HuH-7.5 (cell line): ENCODE data around the gene EPM2A.
"Not testable (repeated sequence)": the region's sequence is repeated elsewhere in the genome, so short reads cannot be mapped to it uniquely, and the experiment has no call there.

ENCODE experiments used
- DNase-seq: peaks from one replicate; pipeline ENCODE4 v3.0.0; 2011; ENCODE audit warnings: low spot score

Gene EPM2A

DNA sequence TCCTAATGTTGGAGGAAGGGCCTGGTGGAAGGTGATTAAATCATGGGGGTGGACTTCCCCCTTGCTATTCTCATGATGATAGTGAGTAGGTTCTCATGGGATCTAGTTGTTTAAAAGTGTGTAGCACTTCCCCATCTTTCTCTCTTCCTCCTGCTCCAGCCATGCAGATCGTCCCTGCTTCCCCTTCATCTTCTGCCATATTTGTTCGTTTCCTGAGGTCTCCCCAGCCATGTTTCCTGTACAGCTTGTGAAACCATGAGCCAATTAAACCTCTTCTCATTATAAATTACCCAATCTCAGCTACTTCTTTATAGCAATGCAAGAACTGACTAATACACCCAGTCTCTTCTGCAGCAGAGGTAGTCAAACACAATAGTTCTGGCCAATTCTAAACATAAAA, 5.4 kb downstream of the EPM2A start:
- DNase-seq, result no peak

DNA sequence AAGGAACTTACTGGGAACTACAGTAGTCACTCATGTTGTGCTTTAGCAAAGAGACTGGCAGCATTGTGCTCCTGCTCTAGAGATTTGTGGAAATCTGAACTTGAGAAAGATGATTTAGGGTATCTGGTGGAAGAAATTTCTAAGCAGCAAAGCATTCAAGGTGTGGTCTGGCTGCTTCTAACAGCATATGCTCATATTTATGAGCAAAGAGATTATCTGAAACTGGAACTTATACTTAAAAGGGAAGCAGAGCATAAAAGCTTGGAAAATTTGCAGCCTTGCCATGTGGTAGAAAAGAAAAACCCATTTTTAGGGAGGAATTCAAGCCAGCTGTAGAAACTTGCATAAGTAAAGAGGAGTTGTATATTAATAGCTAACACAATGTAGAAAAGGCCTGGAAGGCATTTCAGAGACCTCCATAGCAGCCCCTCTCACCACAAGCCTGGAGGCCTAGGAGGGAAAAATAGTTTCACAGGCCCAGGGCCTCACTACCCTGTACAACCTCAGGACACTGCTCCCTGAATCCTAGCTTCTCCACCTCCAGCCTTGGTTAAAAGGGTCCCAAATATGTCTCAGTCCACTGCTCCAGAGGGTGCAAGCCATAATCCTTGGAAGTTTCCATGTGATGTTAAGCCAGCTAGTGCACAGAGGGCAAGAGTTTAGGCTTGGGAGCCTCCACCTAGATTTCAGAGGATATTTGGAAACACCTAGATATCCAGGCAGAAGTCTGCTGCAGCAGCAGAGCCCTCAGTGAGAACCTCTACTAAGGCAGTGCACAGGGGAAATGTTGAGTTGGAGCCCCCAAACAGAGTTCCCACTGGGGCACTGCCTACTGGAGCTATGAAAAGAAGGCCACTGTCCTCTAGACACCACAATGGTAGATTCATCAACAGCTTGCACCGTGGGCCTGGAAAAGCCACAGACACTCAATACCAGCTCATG, 6.6 kb downstream of the EPM2A start:
- DNase-seq, result no peak

DNA sequence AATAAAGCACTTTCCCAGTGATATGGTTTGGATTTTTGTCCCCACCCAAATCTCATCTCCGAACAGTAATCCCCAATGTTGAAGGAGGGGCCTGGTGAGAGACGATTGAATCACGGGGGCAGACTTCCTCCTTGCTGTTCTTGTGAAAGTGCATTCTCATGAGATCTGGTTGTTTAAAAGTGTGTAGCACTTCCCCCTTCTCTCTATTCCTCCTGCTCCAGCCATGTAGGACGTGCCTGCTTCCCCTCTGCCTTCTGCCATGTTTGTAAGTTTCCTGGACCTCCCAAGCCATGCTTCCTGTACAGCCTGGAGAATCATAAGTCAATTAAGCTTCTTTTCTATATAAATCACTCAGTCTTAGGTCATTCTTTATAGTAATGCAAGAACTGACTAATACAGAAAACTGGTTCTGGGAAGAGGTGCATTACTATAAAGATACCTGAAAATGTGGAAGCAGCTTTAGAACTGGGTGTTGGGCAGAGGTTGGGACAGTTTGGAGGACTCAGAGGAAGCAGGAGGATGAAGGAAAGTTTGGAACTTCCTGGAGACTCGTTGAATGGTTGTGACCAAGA, 7.4 kb downstream of the EPM2A start:
- DNase-seq, result no peak

DNA sequence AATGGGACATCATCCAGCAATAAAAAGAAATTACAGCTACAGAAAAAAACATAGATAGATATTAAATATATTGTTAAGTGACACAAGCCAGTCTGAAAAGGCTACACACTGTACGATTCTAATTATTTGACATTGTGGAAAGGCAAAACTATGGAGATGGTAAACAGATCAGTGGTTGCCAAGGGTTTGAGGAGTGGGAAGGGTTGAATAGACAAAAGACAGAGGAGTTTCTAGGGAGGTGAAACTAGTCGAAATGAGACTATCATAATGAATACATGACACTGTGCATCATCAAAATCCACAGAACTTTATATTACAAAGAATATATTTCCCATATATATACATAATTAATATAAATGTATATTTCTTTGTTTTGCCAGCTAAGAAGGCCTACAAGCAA, 9.8 kb downstream of the EPM2A start:
- DNase-seq, result no peak

DNA sequence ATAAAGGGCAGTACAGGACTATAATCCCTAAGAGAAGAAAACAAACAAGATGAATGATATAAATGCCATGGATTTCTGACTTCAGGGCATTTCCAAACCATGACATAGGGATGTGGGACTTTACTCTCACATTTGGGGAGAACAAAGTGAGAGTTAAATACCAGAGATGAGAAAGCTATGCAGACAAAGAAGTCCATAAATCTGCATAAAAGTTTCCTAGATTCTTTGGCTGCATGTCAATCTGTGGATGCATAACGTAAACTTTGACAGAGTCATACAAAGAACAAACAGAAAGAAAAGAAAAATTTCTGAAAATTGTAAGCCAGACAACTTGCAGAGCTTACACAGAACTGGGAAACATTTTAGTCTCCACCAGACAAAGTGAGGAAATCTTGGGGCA, 11.7 kb downstream of the EPM2A start:
- no peak for DNase-seq

DNA sequence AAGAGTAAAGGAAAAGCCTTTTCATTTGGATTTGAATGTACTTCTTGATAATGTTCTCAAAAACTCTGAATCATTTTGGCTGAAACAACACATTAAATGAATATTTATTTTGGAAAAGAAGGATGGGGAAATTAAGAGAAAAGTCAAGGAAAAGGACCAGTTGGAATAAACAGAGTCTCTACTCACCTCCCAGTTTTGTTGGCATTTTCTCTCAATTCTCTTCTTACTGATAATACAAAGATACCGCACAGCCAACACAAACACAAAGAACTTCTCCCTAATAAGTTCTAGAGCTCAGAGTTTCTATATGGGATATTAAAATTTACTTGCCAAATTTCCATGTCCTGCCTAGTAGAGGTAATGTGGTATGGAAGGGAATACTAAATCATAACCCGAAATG, 13.1 kb downstream of the EPM2A start:
- no peak for DNase-seq

DNA sequence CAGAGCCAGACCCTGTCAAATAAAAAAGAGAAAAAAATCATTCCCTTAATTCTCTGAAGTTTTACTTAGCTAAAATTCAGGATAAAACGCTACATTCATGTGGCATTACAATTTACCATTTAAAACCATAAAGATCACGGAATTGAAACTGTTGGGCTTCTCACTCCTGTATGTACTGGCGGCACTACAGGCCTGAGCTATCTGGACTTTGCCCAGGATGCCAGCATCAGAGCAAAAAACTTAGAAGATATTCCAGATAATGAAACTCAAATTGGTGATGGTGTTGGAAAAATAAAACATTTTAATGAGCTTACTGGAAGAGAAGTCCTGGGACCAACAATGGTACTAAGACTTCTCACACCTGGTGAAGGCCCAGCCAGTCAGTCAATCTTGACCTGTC, 14.2 kb downstream of the EPM2A start:
- no peak for DNase-seq

DNA sequence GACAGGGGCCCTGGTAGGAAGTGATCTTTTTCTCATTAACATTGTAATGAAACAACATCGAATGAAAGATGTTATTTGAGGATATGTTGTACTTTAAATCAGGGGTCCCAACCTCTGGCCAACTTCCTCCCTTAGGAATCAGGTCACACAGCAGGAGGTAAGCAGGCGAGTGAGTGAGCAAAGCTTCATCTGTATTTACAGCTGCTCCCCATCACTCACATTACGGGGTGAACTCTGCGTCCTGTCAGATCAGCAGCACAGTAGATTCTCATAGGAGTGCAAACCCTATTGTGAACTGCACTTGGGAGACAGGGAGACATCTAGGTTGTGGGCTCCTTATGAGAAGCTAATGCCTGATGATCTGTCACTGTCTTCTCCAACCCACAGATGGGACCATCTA, 19.9 kb downstream of the EPM2A start:
- no peak for DNase-seq

DNA sequence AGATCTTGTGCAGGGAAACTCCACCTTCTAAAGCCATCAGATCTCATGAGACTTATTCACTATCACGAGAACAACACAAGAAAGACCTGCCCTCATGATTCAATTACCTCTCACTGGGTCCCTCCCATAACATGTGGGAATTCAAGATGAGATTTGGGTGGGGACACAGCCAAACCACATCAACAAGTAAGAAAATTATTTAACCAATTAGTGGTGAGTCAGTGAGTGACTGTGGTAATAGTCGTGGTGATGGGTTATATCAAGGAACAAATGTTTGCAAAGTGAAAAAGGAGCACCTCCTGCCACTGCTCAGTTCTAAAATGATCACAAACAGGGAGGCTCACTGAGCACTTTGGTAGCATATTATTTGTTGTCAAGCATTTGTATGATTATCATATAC, 20.6 kb downstream of the EPM2A start:
- no peak for DNase-seq

DNA sequence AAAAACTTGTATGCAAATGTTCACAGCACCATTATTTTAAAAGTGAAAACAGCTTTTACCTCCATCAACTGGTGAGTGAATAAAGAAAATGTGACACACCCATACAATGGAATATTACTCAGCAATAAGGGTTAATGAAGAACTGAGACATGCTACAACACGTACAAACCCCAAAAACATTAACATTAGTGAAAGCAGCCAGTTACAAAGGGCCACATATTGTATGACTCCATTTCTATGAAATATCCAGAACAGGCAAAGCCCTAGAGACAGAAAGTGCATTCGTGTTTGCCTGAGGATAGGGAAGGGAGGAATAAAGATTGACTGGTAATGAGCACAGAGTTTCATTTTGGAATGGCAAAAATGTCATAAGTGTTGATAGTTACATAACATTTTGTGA, 21.5 kb downstream of the EPM2A start:
- DNase-seq, result no peak

DNA sequence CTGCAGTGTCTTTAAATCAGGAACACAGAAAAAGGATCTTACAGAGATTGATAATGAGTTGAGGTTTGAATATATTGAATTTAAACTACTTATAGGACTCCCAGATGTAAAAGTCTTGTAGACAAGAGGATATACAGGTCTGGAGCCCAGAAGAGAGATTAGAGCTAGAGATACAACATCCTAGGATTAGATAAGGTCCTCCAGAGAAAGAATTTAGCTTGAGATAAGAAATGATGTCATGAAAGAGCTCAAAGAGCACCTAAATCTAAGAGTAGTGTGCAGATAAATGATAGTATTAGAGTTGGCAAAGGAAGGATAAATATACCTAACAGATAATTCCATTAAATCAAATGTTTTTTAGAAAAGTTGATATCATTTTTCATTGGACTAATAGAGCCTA, 23.9 kb downstream of the EPM2A start:
- DNase-seq, result no peak

DNA sequence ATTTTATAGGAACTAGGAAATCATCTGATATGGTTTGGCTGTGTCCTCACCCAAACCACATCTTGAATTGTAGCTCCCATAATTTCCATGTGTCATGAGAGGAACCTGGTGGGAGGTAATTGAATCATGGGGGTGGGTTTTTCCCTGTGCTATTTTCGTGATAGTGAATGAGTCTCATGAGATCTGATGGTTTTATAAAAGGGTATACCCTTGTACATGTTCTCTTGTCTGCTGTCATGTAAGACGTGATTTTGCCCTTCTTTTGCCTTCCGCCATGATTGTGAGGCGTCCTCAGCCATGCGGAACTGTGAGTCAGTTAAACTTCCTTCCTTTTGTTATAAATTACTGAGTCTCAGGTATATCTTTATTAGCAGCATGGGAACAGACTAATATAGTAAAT, 27.9 kb downstream of the EPM2A start:
- DNase-seq, result no peak

DNA sequence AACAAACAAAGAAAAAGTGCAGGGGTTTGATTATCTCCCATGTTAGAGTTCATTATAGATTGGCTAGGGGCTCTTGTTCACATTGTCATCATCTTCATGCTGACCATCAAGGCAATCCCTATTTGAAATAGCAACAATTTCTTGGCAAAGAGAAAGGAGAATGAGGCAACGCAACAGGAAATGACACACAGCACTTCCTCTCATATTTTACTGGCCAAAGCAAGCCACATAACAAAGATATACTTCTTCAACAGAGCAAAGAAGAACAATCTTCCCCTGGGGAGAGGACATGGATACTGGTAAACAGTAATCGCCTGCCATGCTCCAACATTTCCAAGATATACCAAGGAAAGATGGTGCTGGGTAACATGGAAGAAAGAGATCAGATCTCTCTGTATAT, 29.8 kb downstream of the EPM2A start:
- DNase-seq, result no peak

DNA sequence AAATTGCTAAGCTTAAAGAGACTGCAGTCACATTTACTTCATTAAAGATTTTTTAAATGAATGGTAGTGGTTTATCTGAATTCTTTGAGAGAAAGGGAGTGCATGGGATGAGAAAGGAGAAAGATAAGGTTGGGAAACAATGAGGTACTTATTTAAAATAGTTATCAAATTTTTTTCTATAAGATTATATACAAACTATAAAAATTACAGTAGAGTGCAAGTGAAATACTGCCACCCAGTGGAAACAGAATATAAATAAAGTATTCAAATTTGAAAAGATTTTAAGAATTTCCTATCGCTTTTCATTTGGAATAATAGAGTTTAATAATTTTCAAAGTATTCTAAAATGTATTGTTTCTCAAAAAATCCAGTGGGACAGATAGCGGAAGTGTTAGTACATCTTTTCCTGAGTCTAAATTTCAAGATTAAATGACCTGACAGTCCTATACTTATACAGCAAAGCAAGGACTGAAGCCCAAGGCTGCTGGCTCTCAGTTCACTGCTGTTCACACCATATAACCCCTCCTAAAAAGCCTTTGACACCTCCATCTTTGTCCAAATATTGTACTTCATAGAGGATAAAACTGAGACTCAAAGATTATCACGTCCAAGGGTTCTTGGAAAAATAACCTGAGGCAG, 31.1 kb downstream of the EPM2A start:
- DNase-seq, result no peak

DNA sequence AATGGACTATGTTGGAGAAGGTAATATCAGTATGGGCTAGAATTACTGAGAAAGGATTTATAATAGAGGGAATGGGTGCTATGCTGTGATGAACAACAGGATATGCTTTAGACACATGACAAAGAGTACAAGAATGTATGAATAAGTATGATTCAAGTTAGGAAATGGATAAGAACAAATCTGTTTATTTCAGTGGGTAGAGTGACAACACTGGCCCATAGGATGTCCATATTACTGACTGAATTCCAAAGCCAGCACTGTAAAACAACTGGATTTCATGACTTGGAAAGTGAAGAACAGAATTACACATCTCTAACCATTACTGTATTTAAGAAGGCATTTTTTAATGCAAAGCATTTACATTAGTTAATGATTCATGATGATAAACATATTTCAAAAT, 35.9 kb downstream of the EPM2A start:
- DNase-seq, result no peak

DNA sequence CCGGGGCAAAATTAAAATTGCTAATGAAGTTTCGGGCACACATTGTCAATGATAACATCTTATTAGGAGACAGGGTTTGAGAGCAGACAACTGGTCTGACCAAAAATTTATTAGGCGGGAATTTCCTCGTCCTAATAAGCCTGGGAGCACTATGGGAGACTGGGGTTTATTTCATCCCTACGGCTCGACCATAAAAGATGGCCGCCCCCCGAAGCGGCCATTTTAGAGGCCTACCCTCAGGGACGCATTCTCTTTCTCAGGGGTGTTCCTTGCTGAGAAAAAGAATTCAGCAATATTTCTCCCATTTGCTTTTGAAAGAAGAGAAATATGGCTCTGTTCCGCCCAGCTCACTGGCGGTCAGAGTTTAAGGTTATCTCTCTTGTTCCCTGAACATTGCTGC, 37.9 kb downstream of the EPM2A start:
- not testable (repeated sequence) for DNase-seq

DNA sequence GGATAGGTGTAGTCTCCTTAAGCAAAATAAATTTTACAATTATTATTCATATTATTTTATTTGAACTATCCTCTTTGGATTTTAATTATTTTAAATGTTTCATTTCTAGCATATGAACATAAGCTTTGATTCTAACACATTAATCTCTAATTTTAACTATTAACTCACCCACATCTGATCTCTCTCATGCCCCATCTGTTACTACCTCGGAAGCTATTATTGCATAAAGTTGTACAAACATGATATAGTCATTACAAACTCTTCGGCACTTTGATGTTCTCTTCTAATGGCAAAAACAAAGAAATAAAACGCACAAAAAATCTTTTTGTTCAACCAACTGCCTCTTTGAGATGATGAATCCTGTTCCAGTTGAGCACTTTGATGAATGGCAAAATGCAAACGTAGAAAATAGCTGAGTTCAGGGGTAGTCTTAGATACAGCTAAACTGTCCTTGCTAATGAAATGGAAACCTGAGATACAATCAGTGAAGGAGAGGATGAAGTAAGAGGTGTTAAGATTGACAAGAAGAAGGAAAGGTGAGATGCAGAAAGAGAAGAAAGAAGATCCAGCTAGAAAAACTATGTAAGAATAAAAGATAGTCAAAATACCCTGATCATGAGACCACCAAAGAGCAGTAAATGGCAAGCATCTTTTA, 41.1 kb downstream of the EPM2A start:
- DNase-seq, result no peak

DNA sequence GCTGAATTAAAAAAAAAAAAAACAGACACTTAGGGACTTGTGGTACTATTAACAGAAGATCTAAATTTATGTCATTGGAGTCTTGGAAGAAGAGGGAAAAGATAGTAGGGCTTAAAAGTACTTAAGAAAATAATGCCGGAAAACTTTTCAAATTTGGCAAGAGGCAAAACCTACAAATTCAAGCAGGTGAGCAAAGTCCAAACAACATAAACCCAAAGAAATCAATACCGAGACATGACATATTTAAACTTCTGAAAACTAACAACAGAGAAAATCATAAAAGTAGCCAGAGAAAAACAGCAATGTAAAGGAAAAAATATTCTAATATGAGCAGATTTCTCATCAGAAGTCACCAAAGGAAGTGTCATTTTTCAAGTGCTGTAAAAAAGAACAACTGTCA, 44.4 kb downstream of the EPM2A start:
- no peak for DNase-seq

DNA sequence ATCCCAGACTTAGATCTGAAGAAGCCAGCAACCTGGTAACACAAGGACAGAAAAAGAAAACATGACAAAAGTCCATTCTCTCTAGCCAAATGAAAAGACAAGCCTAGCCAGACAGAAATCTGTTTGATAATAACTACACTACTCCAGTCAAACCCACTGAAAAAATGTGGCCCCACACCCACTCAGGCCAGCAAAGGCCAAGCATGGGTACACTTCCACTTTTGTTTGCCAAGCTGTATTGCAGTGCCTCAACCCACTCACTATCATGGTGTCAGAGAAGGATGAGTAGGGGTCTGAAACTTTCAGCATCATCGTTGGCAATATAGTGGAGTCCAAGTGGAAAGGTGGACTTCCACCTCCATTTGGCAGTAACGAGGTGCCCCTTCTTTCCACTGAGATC, 45.8 kb downstream of the EPM2A start:
- DNase-seq, result no peak

DNA sequence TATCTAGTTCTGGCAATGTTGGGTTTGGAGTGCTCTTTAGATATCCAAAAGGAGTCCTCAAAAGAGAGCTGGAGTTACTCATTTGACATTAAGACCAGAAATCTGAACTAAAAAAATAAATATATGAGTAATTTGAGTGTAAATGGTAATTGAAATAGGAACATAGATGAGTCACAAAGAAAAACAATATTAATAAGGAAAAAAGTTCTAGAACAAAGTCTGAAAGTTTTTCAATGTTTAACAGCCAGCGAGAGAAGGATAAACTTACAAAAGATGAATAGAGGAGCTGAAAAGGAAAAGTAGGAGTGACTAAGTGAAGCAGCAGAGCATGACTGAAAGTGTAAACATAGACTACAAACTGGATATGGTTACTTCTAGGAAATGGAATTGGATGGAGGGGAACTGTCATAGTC, 46.8 kb downstream of the EPM2A start:
- DNase-seq, result no peak

DNA sequence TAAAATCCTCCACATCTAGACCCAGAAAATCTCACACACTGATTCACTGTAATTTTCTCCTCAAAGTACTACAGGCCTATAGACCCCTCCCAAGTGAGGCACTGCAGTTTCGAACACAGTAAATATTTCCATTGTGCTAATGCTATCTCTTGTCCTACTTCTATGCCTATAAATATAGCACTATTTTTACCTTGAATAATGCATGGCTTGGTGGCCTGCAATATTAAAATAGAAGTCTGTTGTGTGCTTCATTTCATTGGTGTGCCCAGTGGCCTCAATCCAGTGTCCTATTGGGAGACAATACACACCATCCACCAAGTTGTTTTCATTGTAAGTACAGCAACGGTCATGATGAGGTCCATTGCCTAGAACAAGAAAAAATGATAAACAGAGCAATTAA, 49.4 kb downstream of the EPM2A start:
- DNase-seq, result no peak

DNA sequence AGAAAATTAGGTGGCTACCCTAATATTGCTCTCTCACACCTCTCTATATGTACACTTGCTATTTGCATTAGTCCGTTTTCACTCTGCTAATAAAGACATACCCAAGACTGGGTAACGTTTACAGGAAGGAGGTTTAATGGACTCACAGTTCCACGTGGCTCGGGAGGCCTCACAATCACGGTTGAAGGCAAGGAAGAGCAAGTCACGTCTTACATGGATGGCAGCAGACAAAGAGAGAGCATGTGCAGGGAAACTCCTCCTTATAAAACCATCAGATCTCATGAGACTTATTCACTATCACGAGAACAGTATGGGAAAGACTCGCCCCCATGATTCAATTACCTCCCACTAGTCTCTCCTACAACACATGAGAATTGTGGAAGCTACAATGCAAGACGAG, 53.4 kb downstream of the EPM2A start:
- no peak for DNase-seq

DNA sequence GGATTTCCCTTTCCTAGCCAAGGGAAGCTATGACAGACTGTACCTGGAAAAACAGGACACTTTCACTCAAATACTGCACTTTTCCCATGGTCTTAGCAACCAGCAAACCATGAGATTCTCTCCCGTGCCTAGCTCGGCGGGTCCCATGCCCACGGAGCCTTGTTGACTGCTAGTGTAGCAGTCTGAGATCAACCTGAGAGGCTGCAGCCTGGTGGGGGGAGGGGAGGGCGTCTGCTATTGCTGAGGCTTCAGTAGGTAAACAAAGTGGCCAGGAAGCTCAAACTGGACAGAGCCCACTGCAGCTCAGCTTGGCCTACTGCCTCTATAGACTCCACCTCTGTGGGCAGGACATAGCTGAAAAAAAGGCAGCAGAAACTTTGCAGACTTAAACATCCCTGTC, 61.8 kb downstream of the EPM2A start:
- no peak for DNase-seq
